ENCODE results near the gene TAX1BP1.

TAX1BP1 gene

DNA sequence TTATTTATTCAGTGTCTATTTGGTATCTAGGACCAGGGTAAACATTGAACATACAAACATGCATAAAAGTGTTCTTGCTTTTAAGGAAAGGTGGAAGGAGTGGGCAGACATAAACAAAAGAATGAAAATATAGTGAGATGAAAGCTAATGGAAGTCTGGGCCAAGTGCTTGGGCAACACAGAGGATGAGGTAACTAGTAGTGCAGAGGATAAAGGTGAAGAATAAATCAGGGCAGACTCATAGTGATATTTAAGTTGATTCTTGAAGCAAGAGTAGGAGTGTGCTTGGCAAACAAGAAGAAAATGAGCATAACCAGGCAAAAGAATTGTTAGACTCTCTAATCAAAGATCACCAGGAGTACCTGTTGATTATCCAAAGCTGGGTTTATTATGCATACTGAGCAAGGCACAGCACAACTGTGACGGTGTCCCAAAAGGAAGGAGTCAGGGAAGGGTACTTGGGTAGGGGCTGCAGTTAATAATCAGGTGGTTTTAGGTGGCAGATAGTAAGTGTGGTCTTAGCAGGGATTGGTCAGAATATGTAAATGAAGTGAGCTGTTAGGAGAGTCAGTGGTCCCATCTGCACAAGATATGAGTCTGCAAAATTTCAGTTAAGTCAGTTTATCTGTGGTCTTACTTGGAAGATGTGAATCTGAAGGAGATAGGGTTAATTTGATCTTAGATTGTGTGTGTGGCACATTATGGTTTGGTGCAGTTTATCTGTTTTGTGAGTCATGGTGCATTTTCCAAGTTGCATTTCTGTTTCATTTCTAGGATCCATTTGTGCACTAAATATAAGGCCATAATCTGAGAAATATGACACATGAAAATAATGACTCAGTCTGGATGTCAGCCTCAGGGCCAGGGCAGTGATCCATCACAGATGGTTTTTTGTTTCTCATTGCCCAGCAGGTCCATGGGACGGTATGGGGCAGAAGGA lies 30.6 kb upstream of the TAX1BP1 start:
- H3K4me1 ChIP-seq (ENCODE audit: control insufficient read depth, insufficient read depth, low read length, poor library complexity, severe bottlenecking), result no peaks in the 10 kb centered on the region
- H3K9me3 ChIP-seq (ENCODE audit: control insufficient read depth, low read length), result no peaks in the 10 kb centered on the region
- no peak overlapping the region for H3K27ac ChIP-seq (ENCODE audit: low read depth, low read length, severe bottlenecking)
- WGBS, 2 experiments (ENCODE audit: insufficient coverage in 2 of 2), result 82 to 94% methylated on average over 2 of the region's 2 CpGs
- H3K4me3 ChIP-seq (ENCODE audit: extremely low read depth, insufficient read depth, low read length, poor library complexity, severe bottlenecking), result no peak overlapping the region
- H3K36me3 ChIP-seq (ENCODE audit: control insufficient read depth, insufficient read depth, low read length), result no peaks in the 10 kb centered on the region

DNA sequence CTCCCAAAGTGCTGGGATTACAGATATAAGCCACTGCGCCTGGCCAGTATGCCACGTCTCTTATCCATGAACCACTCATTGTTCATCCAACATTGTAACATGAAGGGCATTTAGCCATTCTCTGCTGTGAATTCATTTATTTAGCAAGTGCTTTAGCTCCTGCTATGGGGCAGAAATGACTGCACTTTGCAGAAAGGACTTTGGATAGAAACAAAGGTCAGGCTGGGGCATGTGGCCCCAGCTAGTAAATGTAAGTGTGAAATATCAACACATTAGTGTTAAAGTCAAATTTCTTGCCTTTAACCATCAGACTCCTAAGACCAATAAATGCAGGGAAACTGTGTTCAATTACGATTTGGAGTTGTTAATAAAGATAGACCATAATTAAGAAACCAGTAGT lies 27.7 kb upstream of the TAX1BP1 start:
- Histone ChIP-seq H3K9me3 (ENCODE audit: control insufficient read depth, low read length) (no peaks in the 10 kb centered on the region), H3K4me1 (ENCODE audit: control insufficient read depth, insufficient read depth, low read length, poor library complexity, severe bottlenecking) (no peaks in the 10 kb centered on the region), H3K36me3 (ENCODE audit: control insufficient read depth, insufficient read depth, low read length) (no peaks in the 10 kb centered on the region), H3K4me3 (ENCODE audit: extremely low read depth, insufficient read depth, low read length, poor library complexity, severe bottlenecking) (no peak overlapping the region), H3K27ac (ENCODE audit: low read depth, low read length, severe bottlenecking) (no peak overlapping the region)
- WGBS, 2 experiments (ENCODE audit: insufficient coverage in 2 of 2), result 90 to 100% methylated on average over 2 of the region's 3 CpGs

DNA sequence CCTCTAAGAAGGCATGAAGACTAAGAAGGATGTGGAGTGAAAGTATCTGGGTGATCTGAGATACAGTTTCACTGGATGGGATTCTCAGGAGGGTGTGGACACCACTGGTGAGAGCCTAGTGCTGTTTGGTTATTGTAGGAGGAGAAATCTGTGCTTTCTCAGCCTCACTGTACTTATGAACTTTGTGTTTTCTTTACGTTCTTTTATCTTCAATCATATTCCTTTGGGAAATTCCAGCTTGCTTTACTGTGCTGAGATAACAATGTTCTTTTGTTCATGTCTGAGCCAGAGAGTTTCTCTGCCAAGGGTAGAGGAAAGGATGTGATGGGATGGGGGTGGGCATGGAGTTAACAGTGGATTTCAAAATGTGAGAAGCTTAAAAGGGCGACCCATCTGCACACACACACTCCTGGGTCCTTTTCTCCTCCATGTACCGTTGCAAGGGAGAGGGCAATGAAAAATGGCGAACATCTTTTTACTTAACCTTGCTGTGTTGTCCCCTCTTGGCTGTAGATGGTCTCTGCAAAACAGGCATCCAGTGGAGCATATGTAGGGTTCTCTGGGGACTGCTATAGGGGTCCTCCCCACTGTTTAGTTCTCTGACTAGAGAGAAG lies 25.0 kb upstream of the TAX1BP1 start:
- Histone ChIP-seq H3K9me3 (ENCODE audit: control insufficient read depth, low read length) (no peaks in the 10 kb centered on the region), H3K27ac (ENCODE audit: low read depth, low read length, severe bottlenecking) (no peak overlapping the region), H3K36me3 (ENCODE audit: control insufficient read depth, insufficient read depth, low read length) (no peaks in the 10 kb centered on the region), H3K4me3 (ENCODE audit: extremely low read depth, insufficient read depth, low read length, poor library complexity, severe bottlenecking) (no peak overlapping the region), H3K4me1 (ENCODE audit: control insufficient read depth, insufficient read depth, low read length, poor library complexity, severe bottlenecking) (no peaks in the 10 kb centered on the region)
- WGBS, 2 experiments (ENCODE audit: insufficient coverage in 2 of 2), result 90% methylated on average over 2 of the region's 4 CpGs; no CpG with 5 or more reads in 1 of the 2 experiments

DNA sequence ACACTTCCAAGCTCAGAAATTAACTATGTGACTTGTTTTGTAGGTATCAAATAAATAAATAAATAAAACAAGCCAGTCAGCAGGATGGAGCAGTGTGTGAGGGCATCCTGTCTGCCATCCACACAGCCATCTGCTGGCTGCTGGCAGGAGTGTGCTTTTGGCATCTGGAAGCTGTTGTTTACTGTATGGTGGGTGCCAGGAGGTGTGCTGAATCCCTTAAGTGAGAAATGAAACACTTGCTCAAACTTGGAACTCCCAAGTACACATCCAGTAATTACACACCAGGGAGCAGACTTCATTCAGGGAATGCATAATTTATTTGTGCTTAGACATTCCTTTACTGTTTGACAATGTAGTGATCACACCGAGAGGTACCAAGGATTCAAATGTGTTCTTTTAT lies 16.9 kb upstream of the TAX1BP1 start:
- no peak overlapping the region for H3K4me3 ChIP-seq (ENCODE audit: extremely low read depth, insufficient read depth, low read length, poor library complexity, severe bottlenecking)
- 80% methylated on average over 1 of the region's 1 CpG; no CpG with 5 or more reads in 1 of the 2 experiments for WGBS, 2 experiments (ENCODE audit: insufficient coverage in 2 of 2)
- no peaks in the 10 kb centered on the region for H3K4me1 ChIP-seq (ENCODE audit: control insufficient read depth, insufficient read depth, low read length, poor library complexity, severe bottlenecking)
- H3K27ac ChIP-seq (ENCODE audit: low read depth, low read length, severe bottlenecking), result no peak overlapping the region
- H3K9me3 ChIP-seq (ENCODE audit: control insufficient read depth, low read length), result no peaks in the 10 kb centered on the region
- no peaks in the 10 kb centered on the region for H3K36me3 ChIP-seq (ENCODE audit: control insufficient read depth, insufficient read depth, low read length)

DNA sequence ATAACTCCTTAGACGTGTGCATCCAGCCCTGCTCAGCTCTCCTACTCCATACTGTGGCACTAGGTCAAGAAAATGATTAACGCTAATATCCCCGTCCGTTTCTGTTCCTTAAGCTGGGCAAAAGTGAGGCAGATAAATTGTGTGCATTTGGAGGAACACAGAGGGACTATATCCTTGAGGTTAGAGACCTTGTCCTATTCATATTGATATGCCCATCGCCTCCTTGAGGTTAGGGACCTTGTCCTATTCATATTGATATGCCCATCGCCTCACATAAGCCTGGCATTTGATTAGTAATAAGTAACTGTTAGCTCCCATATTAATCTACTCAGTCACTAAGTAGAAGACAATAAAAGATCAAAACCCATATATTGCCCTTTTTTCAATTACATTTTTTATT lies 12.9 kb upstream of the TAX1BP1 start:
- Histone ChIP-seq H3K9me3 (ENCODE audit: control insufficient read depth, low read length) (no peaks in the 10 kb centered on the region), H3K4me1 (ENCODE audit: control insufficient read depth, insufficient read depth, low read length, poor library complexity, severe bottlenecking) (peaks cover 5% of the 10 kb centered on the region), H3K27ac (ENCODE audit: low read depth, low read length, severe bottlenecking) (no peak overlapping the region), H3K4me3 (ENCODE audit: extremely low read depth, insufficient read depth, low read length, poor library complexity, severe bottlenecking) (no peak overlapping the region), H3K36me3 (ENCODE audit: control insufficient read depth, insufficient read depth, low read length) (no peaks in the 10 kb centered on the region)
- 79 to 92% methylated on average over 3 of the region's 6 CpGs for WGBS, 2 experiments (ENCODE audit: insufficient coverage in 2 of 2)

DNA sequence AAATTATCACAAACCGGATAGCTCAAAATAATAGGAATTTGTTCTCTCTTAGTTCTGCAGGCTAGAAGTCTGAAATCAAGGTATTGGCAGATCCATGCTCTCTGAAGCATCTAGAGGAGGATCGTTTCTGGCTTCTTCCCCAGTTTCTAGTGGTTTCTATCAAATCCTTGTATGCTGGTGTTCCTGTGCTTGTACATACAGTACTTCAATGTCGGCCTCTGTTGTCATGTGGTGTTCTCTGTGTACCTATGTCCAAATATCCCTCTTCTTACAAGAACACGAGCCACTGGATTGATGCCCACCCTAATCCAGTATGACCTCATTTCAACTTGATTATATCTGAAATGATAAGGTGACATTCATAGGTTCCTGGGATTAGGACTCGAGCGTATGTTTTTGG lies 9.8 kb upstream of the TAX1BP1 start:
- 60 to 100% methylated on average over 1 to 3 of the region's 6 CpGs for WGBS, 2 experiments (ENCODE audit: insufficient coverage in 2 of 2)

DNA sequence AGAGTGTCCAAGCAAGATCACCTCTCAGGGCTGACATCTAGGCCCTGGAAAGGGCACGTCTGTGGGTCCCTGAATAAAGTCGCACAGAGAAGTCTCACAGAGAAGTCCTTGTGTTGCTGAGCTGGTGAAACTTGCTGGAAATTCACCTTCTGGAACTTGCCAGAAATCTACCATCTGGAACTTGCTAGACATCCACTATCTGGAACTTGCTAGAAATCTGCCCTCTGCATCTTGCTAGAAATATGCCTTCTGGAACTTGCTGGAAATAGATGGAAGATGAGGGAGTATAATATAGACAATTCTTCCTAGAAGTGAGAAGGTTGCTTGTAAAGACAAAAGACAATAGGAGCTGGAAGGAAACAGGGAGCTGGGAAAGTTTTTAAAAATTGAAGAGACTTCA lies 5.4 kb upstream of the TAX1BP1 start:
- 94 to 100% methylated on average over 2 of the region's 2 CpGs for WGBS, 2 experiments (ENCODE audit: insufficient coverage in 2 of 2)
- Histone ChIP-seq H3K4me3 (ENCODE audit: extremely low read depth, insufficient read depth, low read length, poor library complexity, severe bottlenecking) (no peak overlapping the region), H3K4me1 (ENCODE audit: control insufficient read depth, insufficient read depth, low read length, poor library complexity, severe bottlenecking) (peaks cover 5% of the 10 kb centered on the region), H3K27ac (ENCODE audit: low read depth, low read length, severe bottlenecking) (no peak overlapping the region), H3K9me3 (ENCODE audit: control insufficient read depth, low read length) (no peaks in the 10 kb centered on the region), H3K36me3 (ENCODE audit: control insufficient read depth, insufficient read depth, low read length) (no peaks in the 10 kb centered on the region)

More for the DNA sequence above, 9.8 kb upstream of the TAX1BP1 start:
- Histone ChIP-seq H3K4me3 (ENCODE audit: extremely low read depth, insufficient read depth, low read length, poor library complexity, severe bottlenecking) (no peak overlapping the region), H3K9me3 (ENCODE audit: control insufficient read depth, low read length) (no peaks in the 10 kb centered on the region), H3K36me3 (ENCODE audit: control insufficient read depth, insufficient read depth, low read length) (no peaks in the 10 kb centered on the region), H3K27ac (ENCODE audit: low read depth, low read length, severe bottlenecking) (no peak overlapping the region), H3K4me1 (ENCODE audit: control insufficient read depth, insufficient read depth, low read length, poor library complexity, severe bottlenecking) (peaks cover 5% of the 10 kb centered on the region)

DNA sequence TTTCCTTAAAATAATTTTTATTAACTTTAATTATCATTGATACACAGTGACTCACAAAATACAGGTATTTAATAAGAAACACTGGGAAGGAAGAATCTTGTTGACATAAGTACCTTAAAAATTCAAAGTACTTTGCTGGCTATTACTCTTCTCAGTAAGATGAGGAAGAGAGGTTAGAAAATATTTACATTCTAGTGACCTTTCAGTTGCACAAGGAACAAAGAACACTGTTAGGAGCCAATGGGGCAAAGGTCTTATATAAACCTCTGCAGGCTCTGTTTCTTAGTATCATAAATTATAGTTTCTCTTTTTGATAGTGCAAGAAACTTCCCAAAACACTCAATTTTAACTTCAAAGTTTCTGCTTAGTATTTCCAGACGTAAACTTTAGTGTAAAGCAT lies 4.8 kb upstream of the TAX1BP1 start:
- H3K9me3 ChIP-seq (ENCODE audit: control insufficient read depth, low read length), result no peaks in the 10 kb centered on the region
- no peaks in the 10 kb centered on the region for H3K36me3 ChIP-seq (ENCODE audit: control insufficient read depth, insufficient read depth, low read length)
- WGBS, 2 experiments (ENCODE audit: insufficient coverage in 2 of 2), result 91% methylated on average over 1 of the region's 1 CpG; no CpG with 5 or more reads in 1 of the 2 experiments
- peaks cover 5% of the 10 kb centered on the region for H3K4me1 ChIP-seq (ENCODE audit: control insufficient read depth, insufficient read depth, low read length, poor library complexity, severe bottlenecking)
- no peak overlapping the region for H3K27ac ChIP-seq (ENCODE audit: low read depth, low read length, severe bottlenecking)
- no peak overlapping the region for H3K4me3 ChIP-seq (ENCODE audit: extremely low read depth, insufficient read depth, low read length, poor library complexity, severe bottlenecking)

DNA sequence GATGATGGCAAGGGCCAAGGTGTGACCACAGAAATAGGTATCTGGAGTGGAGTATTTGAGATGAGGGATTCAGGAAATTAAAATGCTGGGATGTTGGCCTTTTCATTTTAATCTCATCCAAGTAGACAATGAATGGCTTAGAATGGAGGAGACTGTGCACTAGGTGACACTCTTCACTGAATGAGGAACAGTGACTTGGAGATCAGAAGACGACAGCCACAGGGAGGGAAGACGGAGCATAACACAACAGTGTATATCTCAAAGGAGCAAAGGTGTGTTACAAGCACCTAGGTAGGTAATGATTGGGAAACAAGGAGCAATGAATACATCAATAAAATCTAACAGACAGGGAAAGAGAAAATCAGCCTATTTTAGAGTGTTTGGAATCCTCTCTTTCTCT lies 4.1 kb upstream of the TAX1BP1 start:
- H3K4me1 ChIP-seq (ENCODE audit: control insufficient read depth, insufficient read depth, low read length, poor library complexity, severe bottlenecking), result peaks cover 5% of the 10 kb centered on the region
- WGBS, 2 experiments (ENCODE audit: insufficient coverage in 2 of 2), result 100% methylated on average over 1 of the region's 2 CpGs; no CpG with 5 or more reads in 1 of the 2 experiments
- H3K9me3 ChIP-seq (ENCODE audit: control insufficient read depth, low read length), result no peaks in the 10 kb centered on the region
- H3K27ac ChIP-seq (ENCODE audit: low read depth, low read length, severe bottlenecking), result no peak overlapping the region
- H3K36me3 ChIP-seq (ENCODE audit: control insufficient read depth, insufficient read depth, low read length), result no peaks in the 10 kb centered on the region
- H3K4me3 ChIP-seq (ENCODE audit: extremely low read depth, insufficient read depth, low read length, poor library complexity, severe bottlenecking), result no peak overlapping the region

DNA sequence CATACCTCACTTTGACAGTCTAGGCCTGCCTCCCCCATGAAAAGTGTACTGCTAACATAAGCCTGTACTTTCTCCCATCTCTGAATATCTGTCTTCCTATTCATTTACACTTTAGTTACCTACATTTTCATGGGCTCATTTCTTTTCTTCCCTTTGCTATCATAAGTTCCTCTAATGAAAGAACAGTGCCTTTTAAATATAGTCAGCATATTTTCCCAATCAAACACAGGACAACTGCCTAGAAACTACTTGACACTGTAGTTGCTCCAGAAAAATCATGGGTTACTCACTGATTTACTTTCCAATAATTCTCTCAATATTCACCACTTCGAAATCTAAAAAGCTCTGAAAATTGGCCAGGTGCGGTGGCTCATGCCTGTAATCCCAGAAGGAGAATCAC lies 2.8 kb upstream of the TAX1BP1 start:
- no peaks in the 10 kb centered on the region for H3K9me3 ChIP-seq (ENCODE audit: control insufficient read depth, low read length)
- peaks cover 5% of the 10 kb centered on the region for H3K4me1 ChIP-seq (ENCODE audit: control insufficient read depth, insufficient read depth, low read length, poor library complexity, severe bottlenecking)
- H3K4me3 ChIP-seq (ENCODE audit: extremely low read depth, insufficient read depth, low read length, poor library complexity, severe bottlenecking), result no peak overlapping the region
- no peaks in the 10 kb centered on the region for H3K36me3 ChIP-seq (ENCODE audit: control insufficient read depth, insufficient read depth, low read length)
- H3K27ac ChIP-seq (ENCODE audit: low read depth, low read length, severe bottlenecking), result no peak overlapping the region
- WGBS, 2 experiments (ENCODE audit: insufficient coverage in 2 of 2), result 92 to 100% methylated on average over 2 of the region's 2 CpGs

DNA sequence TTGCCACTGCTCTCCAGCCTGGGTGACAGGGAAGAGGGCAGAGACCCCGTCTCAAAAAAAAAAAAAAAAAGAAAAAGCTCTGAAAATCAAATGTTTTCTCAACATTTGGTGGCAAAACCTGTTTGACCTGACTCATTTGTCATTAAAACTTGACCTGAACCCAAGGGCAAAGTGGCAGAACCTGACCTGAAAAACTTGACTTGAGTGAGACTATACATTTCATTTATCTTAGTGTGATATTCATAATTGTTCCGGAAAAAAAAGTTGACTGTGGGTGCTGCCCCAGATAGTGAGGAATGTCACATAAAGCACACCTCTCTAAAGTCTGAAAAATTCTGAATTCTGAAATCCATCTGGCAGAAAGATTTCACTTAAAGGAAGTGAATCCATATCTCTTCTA lies 2.3 kb upstream of the TAX1BP1 start:
- 80% methylated on average over 1 of the region's 2 CpGs; no CpG with 5 or more reads in 1 of the 2 experiments for WGBS, 2 experiments (ENCODE audit: insufficient coverage in 2 of 2)

More for the DNA sequence above, 2.3 kb upstream of the TAX1BP1 start:
- H3K27ac ChIP-seq (ENCODE audit: low read depth, low read length, severe bottlenecking), result no peak overlapping the region
- no peaks in the 10 kb centered on the region for H3K9me3 ChIP-seq (ENCODE audit: control insufficient read depth, low read length)
- peaks cover 5% of the 10 kb centered on the region for H3K4me1 ChIP-seq (ENCODE audit: control insufficient read depth, insufficient read depth, low read length, poor library complexity, severe bottlenecking)
- H3K36me3 ChIP-seq (ENCODE audit: control insufficient read depth, insufficient read depth, low read length), result no peaks in the 10 kb centered on the region
- no peak overlapping the region for H3K4me3 ChIP-seq (ENCODE audit: extremely low read depth, insufficient read depth, low read length, poor library complexity, severe bottlenecking)

Measured in mesodermal cell (in vitro differentiated cells).